ENCODE results near the gene MORC2.

Gene MORC2

GRCh38 chr22:30918761-30919160 is 49.8 kb downstream of the MORC2 start:
- DNase-seq = no peak

GRCh38 chr22:30910358-30910757 is 58.2 kb downstream of the MORC2 start:
- DNase-seq = no peak

GRCh38 chr22:30909306-30909705 is 59.3 kb downstream of the MORC2 start:
- no peak for DNase-seq

GRCh38 chr22:30908051-30908461 is 60.5 kb downstream of the MORC2 start:
- DNase-seq = no peak

GRCh38 chr22:30906946-30907345 is 61.6 kb downstream of the MORC2 start:
- no peak for DNase-seq

- DNase-seq = no peak
Measured at GRCh38 chr22:30906411-30906810, 62.2 kb downstream of the MORC2 start.

GRCh38 chr22:30905696-30906341 is 62.8 kb downstream of the MORC2 start:
- no peak for DNase-seq

GRCh38 chr22:30903876-30904460 is 64.6 kb downstream of the MORC2 start:
- no peak for DNase-seq

- DNase-seq = no peak
Measured at GRCh38 chr22:30902496-30903357, 65.8 kb downstream of the MORC2 start.

GRCh38 chr22:30894371-30894740 is 74.2 kb downstream of the MORC2 start:
- no peak for DNase-seq

GRCh38 chr22:30893434-30894370 is 74.9 kb downstream of the MORC2 start:
- no peak for DNase-seq

GRCh38 chr22:30892731-30893221 is 75.8 kb downstream of the MORC2 start:
- peak in 1 of 2 experiments; percentile 12 for DNase-seq

- peak in 1 of 2 experiments; percentile 14 for DNase-seq
Measured at GRCh38 chr22:30892286-30892685, 76.3 kb downstream of the MORC2 start.

GRCh38 chr22:30891781-30892180 is 76.8 kb downstream of the MORC2 start:
- DNase-seq = no peak

- no peak for DNase-seq
Measured at GRCh38 chr22:30891443-30891755, 77.2 kb downstream of the MORC2 start.

- peak; percentile 54 to 61 for DNase-seq
Measured at GRCh38 chr22:30890686-30891442, 77.7 kb downstream of the MORC2 start.

GRCh38 chr22:30889996-30890480 is 78.5 kb downstream of the MORC2 start:
- no peak for DNase-seq

GRCh38 chr22:30889268-30889995 is 79.1 kb downstream of the MORC2 start:
- no peak for DNase-seq

GRCh38 chr22:30887861-30888260 is 80.7 kb downstream of the MORC2 start:
- no peak for DNase-seq

GRCh38 chr22:30887453-30887852 is 81.1 kb downstream of the MORC2 start:
- DNase-seq = no peak

- no peak for DNase-seq
Measured at GRCh38 chr22:30885591-30885990, 83.0 kb downstream of the MORC2 start.

Data from activated T-cell treated with anti-CD3 and anti-CD28 coated beads, Interleukin-2, amount 50 U/mL, for 48 hours (primary cell).